SK-MEL-5 (cell line): ENCODE results near the gene MED25. TPM values are rescaled to one million over a fixed set of nuclear protein-coding genes. Genes with fewer than 3 reads are reported as not detected.

ENCODE experiments used
- DNase-seq: peaks from one replicate; pipeline ENCODE4 v3.0.0-alpha.2; 2016; ENCODE audit warnings: low read depth, low spot score
- in situ Hi-C: cut with HindIII; loops from 2 replicates; pipeline ENCODE4 v1.10.0; 2016; ENCODE audit warnings: low sequenced_read_pairs, high pct_unique_total_duplicates, low pct_unique_long_range_greater_than_20kb
- total RNA-seq: library from RNA; depleted of rRNA; stranded (reverse); fragments of >200 nt; shearing (Covaris generic); gene quantifications from 2 replicates; pipeline ENCODE4 v1.2.3, GENCODE V29; 2014

The MED25 gene
- total RNA-seq, 1 experiment from 2014 or later, result 7.8 TPM

GRCh38 chr19:49860336-49861102, 42.4 kb downstream of the MED25 start:
- in situ Hi-C loops, result no loop called here
- DNase-seq, result no peak

- DNase-seq, result no peak
- in situ Hi-C loops, result no loop called here
These were observed 43.0 kb downstream of the MED25 start for GRCh38 chr19:49861107-49861506.

GRCh38 chr19:49861541-49862378, 43.7 kb downstream of the MED25 start:
- in situ Hi-C loops, result no loop called here
- no peak for DNase-seq

- no peak for DNase-seq
- in situ Hi-C loops, result no loop called here
These were observed 44.5 kb downstream of the MED25 start for GRCh38 chr19:49862391-49863253.

GRCh38 chr19:49863254-49863934, 45.3 kb downstream of the MED25 start:
- no peak for DNase-seq
- in situ Hi-C loops, result no loop called here

- no peak for DNase-seq
- in situ Hi-C loops, result no loop called here
These were observed 45.8 kb downstream of the MED25 start for GRCh38 chr19:49863935-49864320.

- no peak for DNase-seq
- in situ Hi-C loops, result no loop called here
These were observed 46.8 kb downstream of the MED25 start for GRCh38 chr19:49864890-49865289.

- DNase-seq, result peak; percentile 90
- in situ Hi-C loops, result no loop called here
These were observed 49.1 kb downstream of the MED25 start, which contains the start of gene PNKP for GRCh38 chr19:49866933-49867782. PNKP (minus strand) TSS chr19:49867576; CDS start chr19:49867204, 372 bp downstream.

- in situ Hi-C loops, result no loop called here
- no peak for DNase-seq
These were observed 51.0 kb downstream of the MED25 start for GRCh38 chr19:49869009-49869483.

GRCh38 chr19:49869484-49870308, 51.6 kb downstream of the MED25 start:
- DNase-seq, result peak; percentile 99
- in situ Hi-C loops, result no loop called here

GRCh38 chr19:49870309-49870901, 52.3 kb downstream of the MED25 start:
- no peak for DNase-seq
- in situ Hi-C loops, result no loop called here

GRCh38 chr19:49871349-49871985, 53.4 kb downstream of the MED25 start:
- DNase-seq, result no peak
- in situ Hi-C loops, result no loop called here

GRCh38 chr19:49872245-49873128, 54.4 kb downstream of the MED25 start:
- in situ Hi-C loops, result no loop called here

GRCh38 chr19:49873129-49873521, 55.0 kb downstream of the MED25 start:
- in situ Hi-C loops, result no loop called here
- no peak for DNase-seq

More at GRCh38 chr19:49872245-49873128, 54.4 kb downstream of the MED25 start:
- no peak for DNase-seq
